Activated T-cell treated with anti-CD3 and anti-CD28 coated beads, Interleukin-2, amount 50 U/mL, for 4 hours (primary cell): ENCODE measurements around the gene VEZF1. TPM values are rescaled to one million over a fixed set of nuclear protein-coding genes. Genes with fewer than 3 reads are reported as not detected.
A peak's percentile ranks its signal among the peaks of the same experiment; 100 is the strongest.

Experiments used
- ATAC-seq, 2 donors: fragments of 200-7000 bp; cut with Tn5 transposase; one replicate each; pipeline ENCODE4 v1.10.0; 2021
- DNase-seq: peaks from one replicate; pipeline ENCODE4 v3.0.0-alpha.2; 2020
- H3K27me3 Mint-ChIP-seq: one replicate; pipeline ENCODE4 v1.8.0; 2021; ENCODE audit warnings: low read depth, mixed read lengths
- H3K36me3 Mint-ChIP-seq: one replicate; pipeline ENCODE4 v1.8.0; 2022; ENCODE audit warnings: mixed read lengths; ENCODE audit not compliant: insufficient read depth
- H3K4me1 Mint-ChIP-seq: one replicate; pipeline ENCODE4 v1.8.0; 2021; ENCODE audit warnings: low read depth, mixed read lengths
- H3K4me3 Mint-ChIP-seq: one replicate; pipeline ENCODE4 v1.8.0; 2021; ENCODE audit warnings: mild to moderate bottlenecking, moderate library complexity, mixed read lengths
- H3K9me3 Mint-ChIP-seq: one replicate; pipeline ENCODE4 v1.8.0; 2021; ENCODE audit warnings: mixed read lengths
- total RNA-seq, 3 donors: library from RNA; stranded (reverse); gene quantifications; one replicate each; pipeline ENCODE4 v1.2.1, GENCODE V29; 2021

Gene VEZF1
- total RNA-seq, 3 donors from 2014 or later: 23.8 to 25.1 (median 24.1) TPM

- peak; percentile 59 for DNase-seq
- peaks cover 35% of the 10 kb centered on the region for H3K27me3 Mint-ChIP-seq
- H3K36me3 Mint-ChIP-seq: no peaks in the 10 kb centered on the region
- ATAC-seq: peak; percentile 88 to 90
- H3K4me1 Mint-ChIP-seq: peaks cover 29% of the 10 kb centered on the region
- no peaks in the 10 kb centered on the region for H3K9me3 Mint-ChIP-seq
- H3K4me3 Mint-ChIP-seq: peak within 1 kb of the TSS; percentile 73
These were observed 32.7 kb downstream of the VEZF1 start, which contains the start of gene CUEDC1 for GRCh38 chr17:57955183-57955931. Gene CUEDC1, minus strand, starts transcription at chr17:57955412. Its CDS starts 69,848 bp downstream, at chr17:57885564.

GRCh38 chr17:57954397-57955182 is 33.5 kb downstream of the VEZF1 start:
- Mint-ChIP-seq H3K27me3 (peaks cover 31% of the 10 kb centered on the region), H3K4me1 (peaks cover 33% of the 10 kb centered on the region), H3K9me3 (no peaks in the 10 kb centered on the region), H3K36me3 (no peaks in the 10 kb centered on the region), H3K4me3 (peak overlapping the region; percentile 73)
- DNase-seq (no peak), ATAC-seq (peak; percentile 33 to 51)

- Mint-ChIP-seq H3K4me3 (peak overlapping the region; percentile 73), H3K27me3 (peaks cover 24% of the 10 kb centered on the region), H3K4me1 (peaks cover 38% of the 10 kb centered on the region), H3K36me3 (no peaks in the 10 kb centered on the region), H3K9me3 (no peaks in the 10 kb centered on the region)
- no peak for DNase-seq
- no peak for ATAC-seq
These were observed 34.2 kb downstream of the VEZF1 start for GRCh38 chr17:57953705-57954396.

GRCh38 chr17:57953219-57953618 is 34.8 kb downstream of the VEZF1 start:
- peaks cover 24% of the 10 kb centered on the region for H3K27me3 Mint-ChIP-seq
- no peak for ATAC-seq
- no peak overlapping the region for H3K4me3 Mint-ChIP-seq
- H3K9me3 Mint-ChIP-seq: no peaks in the 10 kb centered on the region
- DNase-seq: no peak
- no peaks in the 10 kb centered on the region for H3K36me3 Mint-ChIP-seq
- H3K4me1 Mint-ChIP-seq: peaks cover 45% of the 10 kb centered on the region

GRCh38 chr17:57949649-57950048 is 38.4 kb downstream of the VEZF1 start:
- Mint-ChIP-seq H3K4me1 (peaks cover 50% of the 10 kb centered on the region), H3K27me3 (peaks cover 8% of the 10 kb centered on the region), H3K9me3 (no peaks in the 10 kb centered on the region), H3K4me3 (no peak overlapping the region), H3K36me3 (no peaks in the 10 kb centered on the region)
- ATAC-seq: no peak
- DNase-seq: no peak

GRCh38 chr17:57948555-57949420 is 39.3 kb downstream of the VEZF1 start:
- H3K9me3 Mint-ChIP-seq: no peaks in the 10 kb centered on the region
- peaks cover 47% of the 10 kb centered on the region for H3K4me1 Mint-ChIP-seq
- ATAC-seq (peak; percentile 67 to 68), DNase-seq (no peak)
- H3K27me3 Mint-ChIP-seq: peaks cover 3% of the 10 kb centered on the region
- no peak overlapping the region for H3K4me3 Mint-ChIP-seq
- H3K36me3 Mint-ChIP-seq: no peaks in the 10 kb centered on the region

GRCh38 chr17:57948169-57948554 is 39.9 kb downstream of the VEZF1 start:
- Mint-ChIP-seq H3K9me3 (no peaks in the 10 kb centered on the region), H3K36me3 (no peaks in the 10 kb centered on the region), H3K4me1 (peaks cover 47% of the 10 kb centered on the region), H3K27me3 (peaks cover 3% of the 10 kb centered on the region), H3K4me3 (no peak overlapping the region)
- DNase-seq (no peak), ATAC-seq (no peak)

- DNase-seq (no peak), ATAC-seq (no peak)
- peak overlapping the region; percentile 77 for H3K4me3 Mint-ChIP-seq
- H3K4me1 Mint-ChIP-seq: peaks cover 41% of the 10 kb centered on the region
- no peaks in the 10 kb centered on the region for H3K9me3 Mint-ChIP-seq
- H3K36me3 Mint-ChIP-seq: no peaks in the 10 kb centered on the region
- H3K27me3 Mint-ChIP-seq: peaks cover 3% of the 10 kb centered on the region
These were observed 40.7 kb downstream of the VEZF1 start for GRCh38 chr17:57947369-57947768.

GRCh38 chr17:57946798-57947358 is 41.2 kb downstream of the VEZF1 start:
- Mint-ChIP-seq H3K27me3 (peaks cover 3% of the 10 kb centered on the region), H3K9me3 (no peaks in the 10 kb centered on the region), H3K36me3 (no peaks in the 10 kb centered on the region), H3K4me1 (peaks cover 41% of the 10 kb centered on the region), H3K4me3 (peak overlapping the region; percentile 77)
- ATAC-seq (peak; percentile 60 to 66), DNase-seq (no peak)

- ATAC-seq (peak in 1 of 2 donors; percentile 31), DNase-seq (no peak)
- H3K27me3 Mint-ChIP-seq: peaks cover 5% of the 10 kb centered on the region
- no peaks in the 10 kb centered on the region for H3K9me3 Mint-ChIP-seq
- H3K4me1 Mint-ChIP-seq: peaks cover 42% of the 10 kb centered on the region
- H3K36me3 Mint-ChIP-seq: no peaks in the 10 kb centered on the region
- peak overlapping the region; percentile 77 for H3K4me3 Mint-ChIP-seq
These were observed 41.9 kb downstream of the VEZF1 start for GRCh38 chr17:57945996-57946797.

- DNase-seq (no peak), ATAC-seq (no peak)
- H3K27me3 Mint-ChIP-seq: peaks cover 5% of the 10 kb centered on the region
- H3K36me3 Mint-ChIP-seq: no peaks in the 10 kb centered on the region
- H3K4me3 Mint-ChIP-seq: no peak overlapping the region
- H3K9me3 Mint-ChIP-seq: no peaks in the 10 kb centered on the region
- H3K4me1 Mint-ChIP-seq: peaks cover 44% of the 10 kb centered on the region
These were observed 43.1 kb downstream of the VEZF1 start for GRCh38 chr17:57944908-57945307.

- H3K36me3 Mint-ChIP-seq: no peaks in the 10 kb centered on the region
- H3K9me3 Mint-ChIP-seq: no peaks in the 10 kb centered on the region
- ATAC-seq (no peak), DNase-seq (no peak)
- H3K27me3 Mint-ChIP-seq: peaks cover 6% of the 10 kb centered on the region
- no peak overlapping the region for H3K4me3 Mint-ChIP-seq
- peaks cover 37% of the 10 kb centered on the region for H3K4me1 Mint-ChIP-seq
These were observed 44.4 kb downstream of the VEZF1 start for GRCh38 chr17:57943645-57944044.

- no peaks in the 10 kb centered on the region for H3K9me3 Mint-ChIP-seq
These were observed 44.9 kb downstream of the VEZF1 start for GRCh38 chr17:57943140-57943539.

More at GRCh38 chr17:57943140-57943539, 44.9 kb downstream of the VEZF1 start:
- Mint-ChIP-seq H3K4me3 (no peak overlapping the region), H3K4me1 (peaks cover 32% of the 10 kb centered on the region), H3K36me3 (no peaks in the 10 kb centered on the region), H3K27me3 (peaks cover 8% of the 10 kb centered on the region)
- DNase-seq: no peak
- no peak for ATAC-seq
